SIG-M5 treated with dmso at 0.1 percent for 504 hours (cell line): ENCODE results near the gene EIF3F.
"Not testable (repeated sequence)": the region's sequence is repeated elsewhere in the genome, so short reads cannot be mapped to it uniquely, and the experiment has no call there.

Source experiments
- DNase-seq: peaks from one replicate; lab custom pipeline; 2025; ENCODE audit not compliant: unreplicated experiment; lab: John Stamatoyannopoulos, UW

The EIF3F gene

GRCh38 chr11:7987560-7987883 lies 385 bp downstream of the EIF3F start:
- not testable (repeated sequence) for DNase-seq

- no peak for DNase-seq
Measured at GRCh38 chr11:7994581-7995278, 7.6 kb downstream of the EIF3F start.

- DNase-seq, result no peak
Measured at GRCh38 chr11:7999795-8000194, 12.7 kb downstream of the EIF3F start.

- no peak for DNase-seq
Measured at GRCh38 chr11:8000390-8000789, 13.3 kb downstream of the EIF3F start.

DNA sequence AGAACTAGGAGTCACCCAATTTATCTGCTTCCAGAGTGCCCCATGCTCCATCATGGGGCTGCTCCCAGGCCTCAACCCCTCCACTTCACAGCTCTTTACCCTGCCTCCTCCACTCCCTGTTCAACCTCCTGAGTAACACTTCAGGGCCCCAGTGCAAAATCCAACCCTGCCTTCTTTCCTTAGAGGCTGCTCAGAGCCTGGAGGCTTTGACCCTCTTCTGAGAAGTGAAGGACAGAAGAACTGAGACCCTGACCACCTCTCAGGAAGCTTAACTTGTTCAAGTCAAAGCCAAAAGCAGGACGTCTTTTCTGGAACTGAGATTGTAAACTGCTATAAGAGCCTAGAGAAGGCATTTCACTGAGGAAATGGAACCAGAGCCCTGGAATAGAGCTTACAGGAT lies 15.5 kb downstream of the EIF3F start:
- DNase-seq, result no peak

GRCh38 chr11:8003187-8003586 lies 16.1 kb downstream of the EIF3F start:
- DNase-seq, result no peak

DNA sequence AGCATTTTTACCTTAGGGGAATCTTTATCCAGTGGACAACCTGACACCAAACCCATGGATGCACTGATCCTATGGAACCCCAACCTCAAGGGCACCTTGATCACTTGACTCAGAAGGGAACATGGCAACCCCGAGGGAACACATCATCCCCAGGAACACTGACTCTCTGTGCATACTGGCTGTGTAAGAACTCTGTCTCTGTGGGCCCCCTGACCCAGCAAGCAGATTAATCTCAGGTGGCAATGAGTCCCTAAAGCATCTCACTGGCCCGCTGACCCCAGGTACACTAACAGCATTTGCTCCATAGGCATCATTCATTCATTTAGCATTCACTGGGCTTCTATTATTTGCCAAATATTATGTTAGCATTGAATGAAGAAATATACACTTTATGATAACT lies 16.9 kb downstream of the EIF3F start:
- no peak for DNase-seq

DNA sequence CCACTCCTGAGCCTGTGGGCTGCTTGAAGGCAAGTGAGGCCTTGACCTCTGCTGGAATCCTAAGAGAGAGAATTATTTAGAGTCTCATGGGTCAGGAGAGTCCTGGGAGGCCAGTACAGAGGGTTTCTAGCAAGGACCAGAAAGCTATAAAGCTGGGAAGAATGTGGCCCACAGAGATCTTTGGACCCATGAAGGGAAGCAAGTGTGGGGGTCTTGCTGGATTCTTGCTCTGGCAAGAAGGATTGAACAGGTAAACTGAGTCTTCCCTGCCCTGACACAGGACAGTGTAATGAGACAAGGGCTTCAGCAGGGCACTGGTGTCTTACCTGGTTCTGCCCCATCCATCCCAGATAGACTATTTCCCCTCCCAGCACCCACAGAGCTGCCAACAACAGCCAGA lies 18.4 kb downstream of the EIF3F start:
- DNase-seq, result no peak

DNA sequence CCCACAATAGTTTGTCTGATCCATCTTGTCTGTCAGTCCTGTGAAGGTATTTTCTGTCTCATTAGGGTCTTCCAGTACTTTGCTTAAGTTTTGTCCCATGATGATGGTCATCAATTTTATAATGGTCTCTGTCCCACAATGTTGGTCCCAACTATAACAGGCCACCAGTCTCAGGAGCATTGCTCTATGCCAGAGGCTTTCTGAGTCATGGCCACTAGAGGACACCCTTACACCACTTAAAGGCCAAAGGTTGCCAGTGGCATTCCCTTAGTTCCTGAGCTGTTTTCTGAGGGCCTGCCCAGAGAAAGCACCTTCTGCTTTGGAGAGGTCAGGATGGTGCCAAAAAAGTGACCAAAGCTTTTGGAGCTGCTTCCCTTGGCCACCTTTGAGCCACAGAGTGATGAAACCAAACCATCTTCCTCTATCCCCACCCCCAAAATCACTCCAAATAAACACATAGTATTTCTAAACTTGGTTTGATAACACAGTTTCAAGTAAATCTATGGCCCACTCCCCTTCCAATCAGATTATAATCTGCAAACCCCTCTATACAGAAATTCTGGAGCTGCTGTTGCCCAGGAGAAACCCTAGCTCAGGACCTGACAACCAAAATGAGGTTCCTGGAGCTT lies 19.3 kb downstream of the EIF3F start:
- DNase-seq, result peak; percentile 24

DNA sequence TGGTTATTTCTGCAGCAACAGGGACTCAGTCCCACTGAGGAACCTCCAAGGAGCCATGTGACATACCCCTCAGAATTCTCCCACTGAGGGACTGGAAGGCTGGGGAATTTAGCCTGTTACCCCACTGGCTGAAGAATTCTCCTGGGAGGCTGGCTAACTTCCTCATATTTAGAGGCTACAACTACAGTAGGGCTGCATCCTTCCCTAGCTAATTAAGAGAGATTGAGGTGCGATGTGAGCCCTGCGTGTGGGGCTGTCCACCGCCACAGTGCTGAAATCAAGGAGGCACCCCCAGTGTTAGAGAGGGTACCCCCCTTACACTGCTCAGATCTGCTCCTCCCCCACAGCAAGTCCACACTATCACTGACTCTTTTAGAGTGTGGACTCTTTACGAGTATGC lies 21.1 kb downstream of the EIF3F start:
- no peak for DNase-seq

DNA sequence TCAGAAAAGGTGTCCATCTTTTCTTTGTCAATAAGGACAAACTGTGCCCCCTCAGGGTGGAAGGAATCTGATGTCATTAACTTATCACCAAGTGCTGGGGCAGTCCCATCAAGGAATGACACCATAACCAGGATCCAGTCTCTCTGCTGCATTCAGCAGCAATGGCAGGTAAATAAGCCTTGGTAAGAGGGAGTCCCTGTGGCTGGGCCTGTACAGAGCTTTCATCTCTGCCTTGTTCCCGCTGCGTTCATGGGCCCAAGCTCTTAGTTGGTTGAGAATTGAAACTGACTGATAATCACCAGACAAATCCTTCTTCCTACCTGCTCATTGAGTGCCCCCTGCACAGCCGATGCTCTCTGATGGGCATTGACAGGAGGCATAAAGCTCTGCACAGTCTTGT lies 22.7 kb downstream of the EIF3F start:
- no peak for DNase-seq

DNA sequence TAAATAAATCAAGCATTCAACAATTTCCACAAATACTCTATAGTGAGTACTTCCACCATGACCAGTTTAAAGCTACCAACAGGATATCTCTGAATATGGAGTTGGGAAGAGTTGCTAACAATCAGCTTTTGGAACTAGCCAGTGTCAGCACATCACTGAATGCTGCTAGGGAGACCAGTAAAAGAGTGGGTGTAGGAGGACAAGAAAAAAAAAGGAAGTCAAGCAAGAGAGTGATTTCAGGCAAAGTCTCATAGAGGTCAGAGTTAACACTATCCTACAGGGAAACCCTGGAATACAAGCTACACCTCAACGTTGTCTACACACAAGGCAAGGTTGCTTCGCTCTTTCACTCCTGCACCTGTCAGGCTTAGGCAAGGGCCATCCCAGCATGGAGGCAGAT lies 24.2 kb downstream of the EIF3F start:
- no peak for DNase-seq

GRCh38 chr11:8011981-8012444 lies 24.9 kb downstream of the EIF3F start:
- DNase-seq, result no peak

- DNase-seq, result no peak
Measured at GRCh38 chr11:8013833-8014232, 26.7 kb downstream of the EIF3F start.

- DNase-seq, result no peak
Measured at GRCh38 chr11:8015753-8016239, 28.7 kb downstream of the EIF3F start.

DNA sequence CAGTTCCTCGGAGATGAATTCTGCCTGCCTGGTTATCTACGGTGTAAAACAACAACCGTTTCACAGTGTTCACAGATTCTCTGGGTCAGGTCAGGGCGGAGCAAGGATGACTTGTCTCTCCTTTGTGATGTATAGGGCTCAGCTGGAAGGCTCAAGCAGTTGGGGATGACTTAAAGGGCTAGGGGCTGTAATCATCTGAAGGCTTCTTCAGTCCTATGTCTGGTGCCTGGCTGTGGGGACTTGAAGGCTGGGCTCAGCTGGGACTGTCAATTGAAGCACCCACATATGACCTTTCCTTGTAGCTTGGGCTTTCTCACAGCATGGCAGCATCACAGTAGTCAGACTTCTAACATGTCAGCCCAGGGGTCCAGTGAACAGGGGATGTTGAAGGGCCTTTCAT lies 29.3 kb downstream of the EIF3F start:
- no peak for DNase-seq

DNA sequence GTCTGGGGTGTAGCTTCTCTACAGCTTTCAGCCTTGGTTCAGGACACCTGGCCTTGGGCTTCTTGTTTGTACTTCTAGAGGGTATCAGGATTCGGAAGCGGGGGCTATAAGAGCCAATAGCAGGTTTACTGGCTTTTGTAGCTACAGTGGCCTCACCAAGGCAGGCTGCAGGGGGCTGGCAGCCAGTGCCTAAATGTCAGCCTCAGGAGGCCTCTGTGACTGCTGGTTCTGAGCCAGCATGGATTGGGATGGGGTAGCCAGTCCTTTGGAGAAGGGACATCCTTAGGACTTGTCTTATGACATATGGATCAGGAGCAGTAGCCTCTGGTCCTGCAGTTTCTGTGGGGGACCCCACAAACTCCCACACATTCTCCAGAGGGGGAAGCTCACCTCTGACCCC lies 29.9 kb downstream of the EIF3F start:
- DNase-seq, result no peak

GRCh38 chr11:8017894-8018483 lies 30.9 kb downstream of the EIF3F start:
- DNase-seq, result no peak

DNA sequence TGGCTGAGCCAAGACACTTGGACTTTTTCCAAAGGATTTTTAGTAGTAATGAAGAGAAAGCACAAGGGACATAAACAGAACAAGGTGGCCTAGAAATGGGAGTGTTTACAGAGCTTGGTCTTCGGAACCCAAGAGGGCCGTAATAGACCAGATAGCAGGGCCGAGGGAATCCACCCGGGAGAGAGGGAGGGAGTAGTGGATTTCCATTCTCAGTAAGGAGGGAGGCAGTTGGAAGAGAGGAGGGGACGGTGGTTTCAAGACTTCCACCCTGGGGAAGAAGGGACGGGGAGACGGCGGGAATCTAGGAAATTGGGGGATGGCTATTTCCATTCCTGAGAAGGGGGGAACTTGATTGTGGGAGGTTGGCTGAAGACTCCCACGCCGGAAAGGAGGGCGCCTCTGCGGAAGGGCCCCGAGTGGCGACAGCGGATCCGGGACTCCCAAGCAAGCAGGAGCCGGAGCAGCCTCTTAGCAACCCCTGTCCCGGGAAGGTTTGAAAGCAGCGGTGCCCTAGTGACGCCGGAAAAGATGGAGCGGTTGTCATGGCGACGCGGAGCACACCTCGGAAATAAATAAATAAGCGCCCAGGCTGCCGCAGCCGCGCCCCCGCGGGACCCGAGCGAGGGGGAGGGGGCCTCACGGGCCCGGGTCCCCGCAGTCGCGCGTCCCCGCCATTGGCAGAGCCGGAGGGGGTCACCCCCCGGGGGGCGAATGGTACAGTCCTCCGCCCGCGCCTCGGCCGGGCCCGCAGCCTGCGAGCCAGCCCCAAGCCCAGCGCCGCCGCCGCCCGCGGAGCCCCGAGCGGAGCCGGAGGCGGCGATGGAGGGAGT lies 31.6 kb downstream of the EIF3F start:
- DNase-seq, result no peak

GRCh38 chr11:8019314-8020243 lies 32.4 kb downstream of the EIF3F start:
- DNase-seq, result no peak

DNA sequence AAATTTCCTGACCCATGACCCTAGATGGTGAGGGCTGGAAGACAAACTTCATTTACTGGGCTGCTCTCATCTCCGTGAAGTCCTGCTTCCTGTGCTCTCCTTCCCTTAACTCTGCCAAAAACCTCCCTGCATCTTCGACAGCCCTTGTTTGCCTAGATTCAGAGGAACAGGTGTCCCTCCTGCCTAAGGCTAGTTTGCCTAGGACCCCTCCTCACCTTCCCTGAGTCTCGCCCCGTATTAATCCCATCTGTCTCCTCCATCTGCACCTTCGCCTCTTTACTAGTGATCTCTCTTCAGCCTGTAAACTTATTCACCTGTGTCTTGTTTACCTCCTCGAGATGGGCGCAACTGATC lies 33.1 kb downstream of the EIF3F start:
- DNase-seq, result no peak
